PFSK-1 (cell line): ENCODE results near the gene SCN8A.

ENCODE experiments used
- FOXP2 ChIP-seq: optimal IDR thresholded peaks from 2 replicates; pipeline ENCODE3; 2011; ENCODE audit warnings: borderline replicate concordance, control low read depth, inconsistent platforms; ENCODE audit not compliant: insufficient read depth; ENCODE audit errors: extremely low read length, extremely low read depth
- POLR2AphosphoS5 ChIP-seq: IDR thresholded peaks from 2 replicates; pipeline ENCODE4 v1.6.1; 2012; ENCODE audit warnings: low read depth, mild to moderate bottlenecking, control low read depth, low read length, moderate library complexity
- SIN3A ChIP-seq: IDR thresholded peaks from 2 replicates; pipeline ENCODE4 v1.6.1; 2012; ENCODE audit warnings: mild to moderate bottlenecking, low read length, moderate library complexity, borderline replicate concordance; ENCODE audit not compliant: insufficient read depth
- TAF1 ChIP-seq: IDR thresholded peaks from 2 replicates; pipeline ENCODE4 v1.6.1; 2012; ENCODE audit warnings: low read length, control low read depth, borderline replicate concordance; ENCODE audit not compliant: insufficient read depth
- TF ChIP-seq, protein P1 (sequence below), 2 experiments: IDR thresholded peaks; 2 replicates each; pipeline versions ENCODE4 v1.6.1 to v1.8.0; 2011 to 2012; ENCODE audit warnings: low read depth in 2 of 2, low read length in 2 of 2, control low read depth in 1 of 2, inconsistent platforms in 1 of 2, mild to moderate bottlenecking in 1 of 2, moderate library complexity in 1 of 2; ENCODE audit not compliant: insufficient read depth in 1 of 2

Gene SCN8A

DNA sequence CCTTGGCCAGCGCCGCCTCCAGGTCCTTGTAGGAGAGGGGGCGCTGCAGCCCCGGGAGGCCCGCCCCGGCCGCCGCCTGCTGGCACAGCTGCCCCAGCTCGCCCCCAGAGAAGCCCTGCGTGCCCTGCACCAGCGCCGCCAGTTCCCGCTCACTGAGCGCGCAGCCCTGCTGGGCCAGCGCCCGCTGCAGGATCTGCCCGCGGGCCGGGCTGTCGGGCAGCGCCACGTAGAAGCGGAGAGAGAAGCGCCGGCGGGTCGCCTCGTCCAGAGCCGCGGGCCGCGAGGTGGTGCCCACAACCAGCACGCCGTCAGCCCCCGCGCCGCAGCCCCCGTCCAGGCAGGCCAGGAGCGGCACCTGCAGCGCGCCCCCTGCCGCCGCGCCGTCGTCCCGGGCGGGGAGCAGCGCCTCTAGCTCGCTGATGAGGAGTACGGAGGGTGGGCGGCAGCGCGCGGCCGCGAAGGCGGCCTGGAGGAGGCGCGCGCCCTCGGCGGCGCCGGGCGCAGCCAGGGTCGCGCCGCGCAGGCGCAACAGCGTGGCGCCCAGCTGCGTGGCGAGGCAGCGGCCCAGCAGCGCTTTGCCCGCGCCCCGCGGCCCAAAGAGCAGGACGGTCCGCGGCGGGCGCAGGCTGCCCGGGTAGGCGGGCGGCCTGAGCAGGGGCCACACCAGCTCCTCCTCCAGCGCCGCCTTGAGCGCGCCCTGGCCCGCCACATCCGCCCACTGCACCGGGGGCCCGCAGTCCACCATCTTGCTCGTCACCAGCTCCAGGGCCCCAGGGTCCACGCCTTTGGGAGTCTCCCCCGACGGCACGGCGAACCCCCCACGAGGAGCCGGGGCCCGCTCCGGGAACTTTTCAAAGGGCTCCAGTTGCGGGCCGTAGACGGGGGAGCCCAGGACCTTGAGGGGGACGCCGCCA is 229.8 kb downstream of the SCN8A start:
- TF ChIP-seq, protein P1, sequence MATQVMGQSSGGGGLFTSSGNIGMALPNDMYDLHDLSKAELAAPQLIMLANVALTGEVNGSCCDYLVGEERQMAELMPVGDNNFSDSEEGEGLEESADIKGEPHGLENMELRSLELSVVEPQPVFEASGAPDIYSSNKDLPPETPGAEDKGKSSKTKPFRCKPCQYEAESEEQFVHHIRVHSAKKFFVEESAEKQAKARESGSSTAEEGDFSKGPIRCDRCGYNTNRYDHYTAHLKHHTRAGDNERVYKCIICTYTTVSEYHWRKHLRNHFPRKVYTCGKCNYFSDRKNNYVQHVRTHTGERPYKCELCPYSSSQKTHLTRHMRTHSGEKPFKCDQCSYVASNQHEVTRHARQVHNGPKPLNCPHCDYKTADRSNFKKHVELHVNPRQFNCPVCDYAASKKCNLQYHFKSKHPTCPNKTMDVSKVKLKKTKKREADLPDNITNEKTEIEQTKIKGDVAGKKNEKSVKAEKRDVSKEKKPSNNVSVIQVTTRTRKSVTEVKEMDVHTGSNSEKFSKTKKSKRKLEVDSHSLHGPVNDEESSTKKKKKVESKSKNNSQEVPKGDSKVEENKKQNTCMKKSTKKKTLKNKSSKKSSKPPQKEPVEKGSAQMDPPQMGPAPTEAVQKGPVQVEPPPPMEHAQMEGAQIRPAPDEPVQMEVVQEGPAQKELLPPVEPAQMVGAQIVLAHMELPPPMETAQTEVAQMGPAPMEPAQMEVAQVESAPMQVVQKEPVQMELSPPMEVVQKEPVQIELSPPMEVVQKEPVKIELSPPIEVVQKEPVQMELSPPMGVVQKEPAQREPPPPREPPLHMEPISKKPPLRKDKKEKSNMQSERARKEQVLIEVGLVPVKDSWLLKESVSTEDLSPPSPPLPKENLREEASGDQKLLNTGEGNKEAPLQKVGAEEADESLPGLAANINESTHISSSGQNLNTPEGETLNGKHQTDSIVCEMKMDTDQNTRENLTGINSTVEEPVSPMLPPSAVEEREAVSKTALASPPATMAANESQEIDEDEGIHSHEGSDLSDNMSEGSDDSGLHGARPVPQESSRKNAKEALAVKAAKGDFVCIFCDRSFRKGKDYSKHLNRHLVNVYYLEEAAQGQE (IDR thresholded peaks at IDR 0.05; ENCODE audit: insufficient read depth in 1 of 2, low read depth in 2 of 2, low read length in 2 of 2), result no peak
- no peak for TF ChIP-seq POLR2AphosphoS5
- no peak for TF ChIP-seq TAF1
- no peak for TF ChIP-seq FOXP2
- no peak for TF ChIP-seq SIN3A

DNA sequence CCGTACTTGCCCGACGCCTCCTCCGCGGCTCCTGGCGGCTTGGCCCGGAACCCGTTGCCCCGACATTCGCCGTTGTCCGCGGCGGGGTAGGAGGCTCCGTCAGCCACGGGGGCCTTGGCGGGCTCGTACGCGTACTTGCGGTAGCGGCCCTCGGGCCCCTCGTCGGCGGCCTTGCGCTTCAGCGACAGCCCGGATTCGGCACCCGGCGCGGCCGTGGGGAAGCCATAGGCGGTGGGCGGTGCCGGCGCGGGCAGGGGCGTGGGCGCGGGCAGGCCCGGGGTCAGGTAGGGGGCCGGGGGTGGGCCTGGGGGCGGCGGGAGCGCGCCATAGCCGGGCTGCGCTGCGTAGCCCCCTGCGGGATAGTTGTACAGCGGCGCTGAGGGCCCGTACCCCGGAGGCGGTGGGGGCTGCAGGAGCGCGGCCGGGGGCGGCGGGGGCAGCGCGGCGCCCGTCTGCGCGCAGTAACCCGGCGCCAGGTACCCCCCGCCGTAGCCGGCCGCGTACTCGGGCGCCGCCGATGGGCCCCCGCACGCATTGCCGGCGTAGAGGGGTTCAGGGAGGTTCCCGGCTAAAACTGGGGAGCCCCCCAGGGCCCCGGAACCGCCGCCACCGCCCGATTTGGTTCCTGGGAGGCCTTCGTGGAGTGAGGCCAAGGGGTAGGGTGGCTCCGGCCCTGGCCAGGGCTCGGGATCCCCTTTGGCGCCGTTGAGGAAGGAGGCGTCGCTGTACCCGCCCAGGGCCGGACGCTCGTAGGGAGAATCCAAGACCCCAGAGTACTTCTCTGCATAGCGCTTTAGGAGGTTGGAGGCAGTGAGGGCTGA is 230.6 kb downstream of the SCN8A start:
- no peak for TF ChIP-seq POLR2AphosphoS5
- TF ChIP-seq SIN3A, result no peak
- TF ChIP-seq TAF1, result no peak
- TF ChIP-seq FOXP2, result no peak
- TF ChIP-seq, protein P1 (IDR thresholded peaks at IDR 0.05; ENCODE audit: insufficient read depth in 1 of 2, low read depth in 2 of 2, low read length in 2 of 2), result no peak

DNA sequence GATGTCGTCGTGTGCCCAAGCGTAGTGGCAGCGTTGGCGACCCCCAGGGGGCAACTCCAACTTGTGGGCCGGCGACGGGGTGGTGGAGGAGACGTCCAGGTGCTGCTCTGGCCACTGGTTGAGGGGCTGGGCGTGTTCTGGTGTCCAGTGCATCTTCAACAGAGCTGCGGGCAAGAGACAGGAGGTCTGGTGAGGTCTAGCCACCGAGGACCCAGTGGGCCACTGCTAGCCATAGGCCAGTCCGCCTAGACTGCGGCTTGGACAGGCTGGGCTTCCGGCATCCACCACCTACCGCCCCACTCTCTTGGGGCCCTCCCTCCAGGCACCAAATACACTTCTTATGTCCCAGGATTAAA is 231.2 kb downstream of the SCN8A start:
- TF ChIP-seq, protein P1 (IDR thresholded peaks at IDR 0.05; ENCODE audit: insufficient read depth in 1 of 2, low read depth in 2 of 2, low read length in 2 of 2), result no peak
- TF ChIP-seq FOXP2 (no peak), POLR2AphosphoS5 (no peak), SIN3A (no peak), TAF1 (no peak)

DNA sequence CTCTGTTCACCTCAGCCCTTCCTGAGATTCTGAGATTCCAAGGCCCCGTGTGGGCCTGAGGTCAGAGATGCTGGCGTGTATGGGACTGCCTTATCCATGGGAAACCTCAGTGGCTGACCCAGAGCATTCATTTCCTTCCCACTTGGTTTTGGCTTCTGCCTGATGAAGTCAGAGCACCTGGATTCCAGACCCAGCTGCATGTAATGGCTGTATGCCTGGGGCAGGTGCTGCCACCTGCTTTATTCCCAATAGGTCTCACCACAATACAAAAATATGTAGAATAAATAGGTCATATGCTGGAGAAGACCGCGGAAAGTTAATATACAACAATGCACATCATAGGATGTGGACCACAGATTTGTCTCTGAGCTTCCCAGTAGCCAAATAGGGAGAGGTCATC is 231.9 kb downstream of the SCN8A start:
- TF ChIP-seq SIN3A, result no peak
- TF ChIP-seq, protein P1 (IDR thresholded peaks at IDR 0.05; ENCODE audit: insufficient read depth in 1 of 2, low read depth in 2 of 2, low read length in 2 of 2), result no peak
- no peak for TF ChIP-seq FOXP2
- TF ChIP-seq POLR2AphosphoS5, result no peak
- no peak for TF ChIP-seq TAF1
